NCI-H2227 (cell line): ENCODE results near the gene ODF4.

ENCODE experiments used
- DNase-seq: peaks from one replicate; lab custom pipeline; 2025; ENCODE audit not compliant: unreplicated experiment; lab: John Stamatoyannopoulos, UW

Gene ODF4

GRCh38 chr17:8339540-8339939 lies at the start of gene ODF4:
Gene ODF4, plus strand, starts transcription at chr17:8339840. Its CDS starts 212 bp downstream, at chr17:8340052.
- no peak for DNase-seq

- no peak for DNase-seq
Observed at GRCh38 chr17:8290043-8290442, 49.6 kb upstream of the ODF4 start.

- DNase-seq = no peak
Observed at GRCh38 chr17:8292639-8293395, 46.8 kb upstream of the ODF4 start.

GRCh38 chr17:8294361-8294760 lies 45.3 kb upstream of the ODF4 start:
- DNase-seq = no peak

GRCh38 chr17:8294814-8295316 lies 44.8 kb upstream of the ODF4 start:
- no peak for DNase-seq

GRCh38 chr17:8300226-8300625 lies 39.4 kb upstream of the ODF4 start:
- DNase-seq = no peak

GRCh38 chr17:8300627-8301242 lies 38.9 kb upstream of the ODF4 start:
- DNase-seq = peak; percentile 76

- DNase-seq = no peak
Observed at GRCh38 chr17:8310601-8311123, 29.0 kb upstream of the ODF4 start.

- DNase-seq = no peak
Observed at GRCh38 chr17:8311131-8311790, 28.4 kb upstream of the ODF4 start.

GRCh38 chr17:8312251-8312650 lies 27.4 kb upstream of the ODF4 start:
- DNase-seq = no peak

GRCh38 chr17:8312726-8313600 lies 26.7 kb upstream of the ODF4 start:
- DNase-seq = no peak

GRCh38 chr17:8314797-8315763 lies 24.6 kb upstream of the ODF4 start:
- DNase-seq = no peak

- DNase-seq = peak; percentile 11
Observed at GRCh38 chr17:8315764-8316217, 23.8 kb upstream of the ODF4 start.

GRCh38 chr17:8318010-8318935 lies 21.4 kb upstream of the ODF4 start:
- DNase-seq = no peak

GRCh38 chr17:8320262-8320661 lies 19.4 kb upstream of the ODF4 start:
- DNase-seq = no peak

- DNase-seq = no peak
Observed at GRCh38 chr17:8320990-8321389, 18.6 kb upstream of the ODF4 start.

GRCh38 chr17:8322061-8322460 lies 17.6 kb upstream of the ODF4 start:
- no peak for DNase-seq

GRCh38 chr17:8324132-8324531 lies 15.5 kb upstream of the ODF4 start:
- no peak for DNase-seq
